HG02981 (cell line): ENCODE data around the gene KCNK1.
"Not testable (repeated sequence)": the region's sequence is repeated elsewhere in the genome, so short reads cannot be mapped to it uniquely, and the experiment has no call there.

Experiments
- ATAC-seq: cut with Tn5 transposase; IDR thresholded peaks from one replicate; pipeline ENCODE4 v1.9.1; 2021; ENCODE audit warnings: mild to moderate bottlenecking, moderate library complexity; ENCODE audit not compliant: unreplicated experiment

The KCNK1 gene

GRCh38 chr1:233607252-233608119 is 6.4 kb upstream of the KCNK1 start:
- ATAC-seq: no peak

GRCh38 chr1:233608988-233609387 is 4.9 kb upstream of the KCNK1 start:
- ATAC-seq: no peak

- no peak for ATAC-seq
Observed at GRCh38 chr1:233609926-233610325, 4.0 kb upstream of the KCNK1 start.

- ATAC-seq: no peak
Observed at GRCh38 chr1:233610628-233611027, 3.3 kb upstream of the KCNK1 start.

GRCh38 chr1:233611363-233611762 is 2.5 kb upstream of the KCNK1 start:
- ATAC-seq: not testable (repeated sequence)

- peak; percentile 21 for ATAC-seq
Observed at GRCh38 chr1:233614173-233614742, 352 bp downstream of the KCNK1 start.

GRCh38 chr1:233614743-233615521 is 1.0 kb downstream of the KCNK1 start:
- ATAC-seq: peak; percentile 43

- no peak for ATAC-seq
Observed at GRCh38 chr1:233615571-233615970, 1.7 kb downstream of the KCNK1 start.

GRCh38 chr1:233617025-233617424 is 3.1 kb downstream of the KCNK1 start:
- no peak for ATAC-seq

GRCh38 chr1:233619414-233619813 is 5.5 kb downstream of the KCNK1 start:
- not testable (repeated sequence) for ATAC-seq

- no peak for ATAC-seq
Observed at GRCh38 chr1:233620065-233620464, 6.2 kb downstream of the KCNK1 start.

- ATAC-seq: no peak
Observed at GRCh38 chr1:233621923-233622322, 8.0 kb downstream of the KCNK1 start.

GRCh38 chr1:233624289-233624688 is 10.4 kb downstream of the KCNK1 start:
- no peak for ATAC-seq

GRCh38 chr1:233625087-233625486 is 11.2 kb downstream of the KCNK1 start:
- ATAC-seq: no peak

GRCh38 chr1:233625510-233625981 is 11.6 kb downstream of the KCNK1 start:
- no peak for ATAC-seq

GRCh38 chr1:233627376-233627775 is 13.5 kb downstream of the KCNK1 start:
- ATAC-seq: no peak

- no peak for ATAC-seq
Observed at GRCh38 chr1:233627823-233628222, 13.9 kb downstream of the KCNK1 start.

- no peak for ATAC-seq
Observed at GRCh38 chr1:233629305-233629935, 15.5 kb downstream of the KCNK1 start.

- no peak for ATAC-seq
Observed at GRCh38 chr1:233631810-233632405, 18.0 kb downstream of the KCNK1 start.

GRCh38 chr1:233632436-233632835 is 18.5 kb downstream of the KCNK1 start:
- no peak for ATAC-seq
